ENCODE results near the gene IGSF21. TPM values are rescaled to one million over a fixed set of nuclear protein-coding genes. Genes with fewer than 3 reads are reported as not detected.

Gene IGSF21
- total RNA-seq, 1 experiment from 2014 or later, result 5.2 TPM

DNA sequence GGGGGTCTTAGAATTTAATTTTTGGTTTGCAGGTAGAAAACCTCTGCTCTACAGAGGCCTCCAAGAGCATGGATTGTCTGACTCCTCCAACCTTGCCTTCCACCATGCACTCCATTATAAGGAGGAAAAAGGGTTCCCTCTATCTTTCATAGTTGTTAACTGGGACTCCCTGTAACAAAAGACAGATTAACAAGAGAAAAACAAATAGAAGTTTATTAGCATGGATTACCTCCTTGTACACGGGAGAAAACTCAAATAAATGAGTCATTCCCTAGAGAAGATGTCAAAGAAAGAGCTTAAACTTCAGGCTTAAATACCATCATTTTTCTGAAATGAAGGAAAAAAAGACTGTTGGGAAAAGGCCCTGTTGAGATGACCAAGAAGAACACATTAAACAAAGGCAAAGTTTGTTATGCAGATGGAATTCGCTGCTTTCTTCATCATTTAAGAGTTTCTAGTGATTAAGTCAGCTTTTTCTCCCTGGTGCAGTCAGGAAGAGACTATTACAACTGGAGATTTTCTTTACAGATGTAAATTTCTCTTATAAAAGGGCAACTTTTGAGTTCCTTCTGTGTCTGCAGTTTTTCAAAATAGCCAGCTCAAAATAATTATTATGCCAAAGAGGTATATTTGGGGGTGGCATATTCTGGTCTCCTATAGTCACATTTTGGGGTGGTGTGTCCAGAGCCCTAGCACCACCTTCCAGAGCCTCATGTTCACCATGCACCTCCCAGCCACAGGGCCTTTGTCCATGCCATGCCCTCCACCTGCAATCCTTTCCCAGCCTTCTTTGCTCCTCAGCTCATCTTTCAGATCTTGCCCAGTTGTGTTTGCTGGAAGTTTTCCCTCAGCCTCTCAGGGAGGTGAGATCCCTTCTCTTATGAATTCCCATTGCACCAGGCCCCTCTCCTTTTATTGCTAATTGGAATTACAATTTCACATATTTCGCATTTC, 310.0 kb downstream of the IGSF21 start:
- H4K5ac ChIP-seq (ENCODE audit: insufficient read length, low read depth, low read length), result peak overlapping the region; percentile 60
- H4K20me1 ChIP-seq (ENCODE audit: control insufficient read depth, insufficient read depth, insufficient read length), result no peaks in the 10 kb centered on the region
- no peak overlapping the region for H3K23ac ChIP-seq (ENCODE audit: insufficient read length, low read depth, low read length)
- no peak overlapping the region for H4K8ac ChIP-seq (replicated peaks; ENCODE audit: insufficient read length, low read depth, low read length)
- peak overlapping the region; percentile 90 to 96 (median 94) for H3K27ac Mint-ChIP-seq
- no peaks in the 10 kb centered on the region for H3K27me3 ChIP-seq (ENCODE audit: insufficient read depth, low read length)
- H3K4me3 Mint-ChIP-seq, result peak overlapping the region in 1 of 2 experiments; percentile 54; a peak in 3 of 5 replicates
- H3K18ac ChIP-seq (ENCODE audit: insufficient read length, low read depth, low read length), result peak overlapping the region; percentile 34
- H2BK15ac ChIP-seq (ENCODE audit: low read depth, low read length), result no peak overlapping the region
- H2AFZ ChIP-seq (ENCODE audit: low read length), result no peak overlapping the region
- H3K56ac ChIP-seq (ENCODE audit: insufficient read length, low read depth, low read length), result no peak overlapping the region
- peak overlapping the region; percentile 48 for H3K4me2 ChIP-seq (ENCODE audit: insufficient read depth, insufficient read length, low read length)
- H3K36me3 Mint-ChIP-seq (ENCODE audit: insufficient read depth in 1 of 3, low read depth in 3 of 3), result peaks cover 15 to 16% (median 15%) of the 10 kb centered on the region in 3 experiments; a peak in 6 of 7 replicates
- H2BK120ac ChIP-seq (ENCODE audit: low read depth, low read length, poor library complexity, severe bottlenecking), result no peak overlapping the region
- DNase-seq, result no peak
- TF ChIP-seq, protein P1, sequence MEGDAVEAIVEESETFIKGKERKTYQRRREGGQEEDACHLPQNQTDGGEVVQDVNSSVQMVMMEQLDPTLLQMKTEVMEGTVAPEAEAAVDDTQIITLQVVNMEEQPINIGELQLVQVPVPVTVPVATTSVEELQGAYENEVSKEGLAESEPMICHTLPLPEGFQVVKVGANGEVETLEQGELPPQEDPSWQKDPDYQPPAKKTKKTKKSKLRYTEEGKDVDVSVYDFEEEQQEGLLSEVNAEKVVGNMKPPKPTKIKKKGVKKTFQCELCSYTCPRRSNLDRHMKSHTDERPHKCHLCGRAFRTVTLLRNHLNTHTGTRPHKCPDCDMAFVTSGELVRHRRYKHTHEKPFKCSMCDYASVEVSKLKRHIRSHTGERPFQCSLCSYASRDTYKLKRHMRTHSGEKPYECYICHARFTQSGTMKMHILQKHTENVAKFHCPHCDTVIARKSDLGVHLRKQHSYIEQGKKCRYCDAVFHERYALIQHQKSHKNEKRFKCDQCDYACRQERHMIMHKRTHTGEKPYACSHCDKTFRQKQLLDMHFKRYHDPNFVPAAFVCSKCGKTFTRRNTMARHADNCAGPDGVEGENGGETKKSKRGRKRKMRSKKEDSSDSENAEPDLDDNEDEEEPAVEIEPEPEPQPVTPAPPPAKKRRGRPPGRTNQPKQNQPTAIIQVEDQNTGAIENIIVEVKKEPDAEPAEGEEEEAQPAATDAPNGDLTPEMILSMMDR (conservative IDR thresholded peaks at IDR 0.05), result no peak
- no peak overlapping the region for H2AK5ac ChIP-seq (ENCODE audit: insufficient read length, low read length)
- no peak overlapping the region for H3K4ac ChIP-seq (ENCODE audit: low read depth, low read length)
- no peaks in the 10 kb centered on the region for H3K79me2 ChIP-seq (ENCODE audit: insufficient read depth, low read length)
- H3K27me3 Mint-ChIP-seq (ENCODE audit: low read depth), result no peaks in the 10 kb centered on the region
- no peak overlapping the region for H2BK5ac ChIP-seq (ENCODE audit: insufficient read length, low read length)
- WGBS (ENCODE audit: extremely low coverage, insufficient read length, low lambda C conversion rate), result no CpG with 5 or more reads among the region's 3 CpGs
- no peak overlapping the region for H3K9ac ChIP-seq (ENCODE audit: extremely low read depth, insufficient read length, low read length)
- H3K79me1 ChIP-seq (ENCODE audit: insufficient read depth, low read depth, low read length, poor library complexity, severe bottlenecking), result no peaks in the 10 kb centered on the region
- H3K4me1 Mint-ChIP-seq, result peaks cover 70 to 78% of the 10 kb centered on the region in 2 experiments
- H3K9me3 Mint-ChIP-seq, result peaks cover 7 to 11% of the 10 kb centered on the region in 2 experiments
- no peak overlapping the region for H2BK20ac ChIP-seq (ENCODE audit: low read depth, low read length, poor library complexity, severe bottlenecking)
- peak overlapping the region; percentile 72 for H2BK12ac ChIP-seq (ENCODE audit: insufficient read length, low read depth, low read length)
- no peaks in the 10 kb centered on the region for H3K23me2 ChIP-seq (ENCODE audit: insufficient read length, low read depth, low read length, poor library complexity, severe bottlenecking)
- H3K9me3 ChIP-seq (ENCODE audit: control insufficient read depth, low read depth, low read length), result no peaks in the 10 kb centered on the region
- H4K91ac ChIP-seq (ENCODE audit: insufficient read length, low read depth, low read length), result no peak overlapping the region
- H3K4me1 ChIP-seq (ENCODE audit: insufficient read depth, low read length), result peaks cover 18% of the 10 kb centered on the region; the same call in 1 of the 2 replicates
- no peak overlapping the region for H3T11ph ChIP-seq (ENCODE audit: low read length)
- no peak overlapping the region for H3K14ac ChIP-seq (ENCODE audit: insufficient read depth, low read length)
- H3K27ac ChIP-seq (ENCODE audit: insufficient read length, low read depth, low read length), result peak overlapping the region; percentile 99

Data from H9 (cell line).